Measurements from ENCODE around the gene PRKD2.

Gene PRKD2

DNA sequence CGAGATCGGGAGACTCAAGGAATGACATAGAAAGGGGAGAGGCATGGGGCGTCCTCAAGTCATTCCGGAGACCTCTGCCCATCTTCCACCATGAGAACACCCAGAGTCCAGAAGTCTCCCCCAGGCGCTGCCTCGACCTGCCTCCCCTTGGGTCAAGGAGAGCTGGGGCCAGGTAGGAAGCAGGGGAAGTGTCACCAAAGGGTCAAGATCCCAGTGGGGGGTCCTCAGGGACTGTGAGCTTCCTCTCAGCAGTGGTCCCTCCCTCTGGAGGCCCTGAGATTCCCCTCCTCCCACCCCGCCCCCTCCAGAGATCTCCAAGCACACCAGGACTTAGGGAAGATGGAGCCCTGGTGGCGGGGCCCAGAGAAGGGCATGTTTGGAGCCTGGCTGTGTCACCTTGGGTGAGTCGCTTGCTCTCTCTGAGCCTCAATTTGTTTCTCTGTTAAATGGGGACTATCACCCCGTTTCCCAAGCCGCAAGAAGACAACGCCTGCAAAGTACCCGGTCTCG lies 56.9 kb downstream of the PRKD2 start:
- DNase-seq = no peak

DNA sequence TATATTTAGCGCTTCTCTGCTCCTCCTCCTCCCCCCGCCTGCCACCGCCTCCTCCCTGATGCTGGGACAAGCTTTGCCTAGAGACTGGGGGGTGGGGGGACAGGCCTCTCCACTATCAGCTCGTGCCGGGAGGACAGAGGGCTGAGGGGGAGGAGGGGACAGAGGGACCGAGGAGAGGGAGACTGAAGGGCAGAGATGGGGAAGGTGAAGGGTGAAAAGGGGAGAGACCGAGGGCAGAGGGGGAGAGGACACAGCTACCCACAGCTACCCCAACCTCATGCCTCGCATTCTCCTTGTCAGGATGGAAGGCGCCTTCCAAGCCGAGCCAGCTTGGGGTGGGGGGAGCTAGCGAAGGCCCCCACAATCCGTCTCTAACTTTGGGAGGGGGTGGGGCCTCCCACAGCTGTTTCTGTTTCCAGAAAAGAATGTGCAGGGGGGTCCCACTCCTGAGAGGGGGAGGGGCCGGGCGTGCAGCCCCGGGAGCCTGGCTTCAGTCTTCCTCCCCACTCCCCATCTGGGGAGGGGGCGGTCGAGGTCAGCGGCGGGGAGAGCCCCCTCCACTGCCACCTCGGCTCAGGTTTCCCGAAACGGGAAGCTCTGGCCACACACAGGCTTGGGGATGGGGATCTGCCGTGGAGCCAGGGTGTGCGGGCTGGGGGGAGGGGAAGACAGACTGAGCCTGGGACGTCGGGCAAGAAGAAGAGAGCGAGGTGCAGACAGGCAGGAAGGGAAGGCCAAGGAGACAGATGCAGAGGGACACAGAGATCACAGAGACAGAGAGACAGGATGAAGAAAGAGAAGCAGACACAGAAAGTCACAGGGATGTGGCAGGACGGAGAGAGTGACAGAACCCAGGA lies 57.5 kb downstream of the PRKD2 start:
- no peak for DNase-seq

DNA sequence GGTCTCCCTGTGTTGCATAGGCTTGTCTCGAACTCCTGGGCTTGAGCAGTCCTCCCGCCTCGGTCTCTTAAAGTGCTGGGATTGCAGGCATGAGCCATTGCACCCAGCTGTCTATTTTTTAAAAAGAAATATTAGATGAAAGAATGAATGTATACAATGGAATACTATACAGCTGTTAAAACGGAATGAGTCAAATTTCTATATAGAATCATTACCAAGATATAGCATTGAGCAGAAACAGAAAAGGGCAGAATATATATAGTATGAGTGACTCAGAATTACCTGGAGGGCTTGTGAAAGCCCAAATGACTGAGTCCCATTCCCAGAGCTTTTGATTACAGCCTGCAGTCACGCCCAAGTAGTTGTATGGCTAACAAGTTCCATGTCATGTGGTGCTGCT lies 60.4 kb downstream of the PRKD2 start:
- DNase-seq = no peak

DNA sequence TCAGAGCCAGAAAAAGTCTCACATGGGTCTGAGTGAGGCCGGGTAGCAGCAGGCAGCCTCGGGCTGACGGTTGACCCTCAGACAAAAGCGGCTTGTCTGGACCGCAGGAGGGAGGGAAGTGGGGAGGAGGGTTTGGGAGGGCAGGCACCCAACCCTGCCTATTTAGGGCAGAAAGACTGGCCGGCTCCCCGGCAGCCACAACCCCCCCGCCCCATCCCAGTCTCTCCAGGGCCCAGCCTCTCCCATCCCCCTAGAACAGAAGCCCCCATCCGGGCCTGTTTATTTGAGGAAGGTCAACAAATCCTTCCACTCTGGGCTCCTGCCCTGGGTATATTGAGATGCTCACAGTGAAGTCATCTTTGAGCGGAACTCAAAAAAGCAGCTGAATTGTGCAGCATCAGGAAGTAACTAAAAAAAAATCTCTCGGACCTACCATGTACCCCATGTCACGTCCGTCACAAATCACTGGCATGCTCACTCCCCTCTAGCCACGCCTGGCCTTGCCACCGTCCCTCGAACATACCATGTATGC lies 62.2 kb downstream of the PRKD2 start:
- no peak for DNase-seq

DNA sequence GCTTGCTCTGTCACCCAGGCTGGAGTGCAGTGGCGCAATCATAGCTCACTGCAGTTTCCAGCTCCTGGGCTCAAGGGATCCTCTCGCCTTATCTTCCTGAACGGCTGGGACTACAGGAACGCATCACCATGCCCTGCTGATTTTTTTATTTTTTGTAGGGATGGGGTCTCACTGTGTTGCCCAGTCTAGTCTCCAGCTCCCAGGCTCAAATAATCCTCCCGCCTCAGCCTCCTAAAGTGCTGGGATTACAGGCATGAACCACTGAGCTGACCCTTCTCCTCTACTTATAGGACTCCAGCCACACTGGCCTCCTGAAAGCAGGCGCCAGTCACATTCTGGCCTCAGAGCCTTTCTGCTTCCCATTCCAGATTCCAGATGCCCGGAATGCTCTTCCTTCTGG lies 66.5 kb downstream of the PRKD2 start:
- DNase-seq = no peak

DNA sequence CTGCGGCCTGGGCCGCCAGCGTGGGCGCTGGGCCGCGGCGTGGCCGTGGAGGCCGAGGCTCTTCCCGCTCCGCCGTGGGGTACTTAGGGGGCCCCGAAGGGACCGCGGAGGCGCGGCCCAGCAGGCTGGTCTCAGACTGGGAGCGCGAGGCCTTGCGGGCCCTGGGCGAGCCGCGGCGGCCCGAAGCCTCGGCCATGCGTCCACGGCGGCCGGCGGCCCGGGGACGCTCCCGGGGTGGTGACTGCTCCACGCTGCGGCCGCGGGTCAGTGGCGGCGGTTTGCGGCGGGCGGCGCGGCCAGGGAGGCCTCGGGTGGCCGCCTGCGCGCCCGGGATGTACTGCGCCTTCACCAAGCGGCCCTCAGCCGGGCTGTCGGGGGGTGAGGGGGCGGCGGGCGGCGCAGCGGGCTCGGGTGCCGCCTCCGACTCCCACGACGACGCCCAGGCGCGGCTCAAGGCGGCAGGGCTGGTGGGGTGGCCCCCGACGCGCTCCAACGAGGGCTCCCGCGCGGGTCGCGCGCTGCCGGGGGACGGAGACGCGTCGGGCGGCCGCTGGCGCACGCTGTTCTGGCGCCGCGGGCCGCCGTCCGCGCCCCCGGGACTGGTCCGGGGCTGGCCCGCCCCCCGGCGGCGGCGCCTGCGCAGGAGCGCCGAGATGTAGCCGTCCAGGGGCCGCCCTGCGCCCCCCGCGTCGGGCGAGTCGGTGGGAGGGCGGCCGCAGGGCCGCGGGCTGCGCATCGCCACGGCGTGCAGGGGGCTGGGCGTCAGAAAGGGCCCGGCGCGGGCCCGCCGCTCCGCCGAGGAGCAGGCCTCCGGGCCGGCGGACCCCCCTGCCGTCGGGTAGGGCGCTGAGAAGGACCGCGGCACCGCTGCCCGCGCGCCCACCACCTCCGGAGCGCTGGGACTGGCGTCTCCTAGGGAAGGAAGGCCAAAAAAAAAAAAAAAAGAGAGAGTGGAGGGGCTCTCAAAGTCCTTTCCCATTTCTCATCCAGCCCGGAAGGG lies 67.7 kb downstream of the PRKD2 start:
- no peak for DNase-seq

DNA sequence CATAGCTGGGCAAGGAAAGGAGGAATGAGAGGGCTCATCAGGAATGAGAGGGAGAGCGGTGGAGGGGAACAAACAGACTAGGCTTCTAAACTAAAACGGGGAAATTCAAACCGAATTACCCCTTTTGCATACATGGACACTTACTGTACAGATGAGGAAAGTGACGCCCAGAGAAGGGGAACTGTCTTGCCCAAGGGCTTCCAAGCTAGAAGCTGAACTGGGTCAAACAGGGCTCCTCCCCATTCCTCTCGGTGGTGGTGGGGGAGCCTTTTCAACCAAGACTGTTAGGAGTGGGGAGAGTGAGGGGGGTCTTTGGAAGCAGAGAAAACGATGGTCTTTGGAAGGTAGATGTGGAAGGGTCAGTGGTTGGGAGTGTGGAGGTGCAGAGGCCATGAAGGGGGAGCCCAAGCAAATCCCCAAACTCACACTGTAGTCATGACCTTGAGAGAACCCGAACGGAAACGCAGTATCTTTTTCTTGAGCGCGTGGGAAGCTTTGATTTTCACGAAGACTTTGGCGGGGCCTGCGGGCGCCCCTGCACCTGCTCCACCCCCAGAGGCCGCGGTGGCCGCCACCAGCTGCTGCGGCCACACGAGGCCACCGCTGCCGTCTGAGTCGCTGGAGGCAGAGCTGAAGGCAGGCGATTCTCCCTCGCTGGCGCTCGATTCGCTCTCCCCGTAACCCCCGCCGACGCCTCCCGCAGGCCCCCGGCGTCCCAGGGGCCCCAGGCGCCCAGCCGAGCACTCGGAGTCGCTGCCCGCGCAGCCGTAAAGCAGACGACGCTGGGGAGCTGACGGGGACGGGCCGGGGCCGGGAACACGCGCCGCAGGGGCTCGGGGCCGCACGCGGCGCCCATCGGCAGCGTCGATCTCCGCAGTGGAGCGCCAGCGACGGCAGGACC lies 68.6 kb downstream of the PRKD2 start:
- no peak for DNase-seq

DNA sequence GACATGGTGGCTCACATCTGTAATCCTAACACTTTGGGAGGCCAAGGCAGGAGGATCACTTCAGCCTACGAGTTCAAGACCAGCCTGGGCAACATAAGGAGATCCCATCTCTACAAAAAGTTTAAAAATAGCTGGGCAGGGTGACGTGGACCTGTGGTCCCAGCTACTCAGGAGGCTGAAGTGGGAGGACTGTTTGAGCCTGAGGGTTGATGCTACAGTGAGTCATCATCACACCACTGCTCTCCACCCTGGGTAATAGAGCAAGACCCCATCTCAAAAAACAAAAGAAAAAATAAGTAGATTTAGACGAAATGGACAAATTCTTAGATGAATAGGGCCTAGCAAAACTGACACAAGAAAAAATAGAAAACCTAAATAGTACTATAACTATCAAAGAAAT lies 70.5 kb downstream of the PRKD2 start:
- DNase-seq = no peak

DNA sequence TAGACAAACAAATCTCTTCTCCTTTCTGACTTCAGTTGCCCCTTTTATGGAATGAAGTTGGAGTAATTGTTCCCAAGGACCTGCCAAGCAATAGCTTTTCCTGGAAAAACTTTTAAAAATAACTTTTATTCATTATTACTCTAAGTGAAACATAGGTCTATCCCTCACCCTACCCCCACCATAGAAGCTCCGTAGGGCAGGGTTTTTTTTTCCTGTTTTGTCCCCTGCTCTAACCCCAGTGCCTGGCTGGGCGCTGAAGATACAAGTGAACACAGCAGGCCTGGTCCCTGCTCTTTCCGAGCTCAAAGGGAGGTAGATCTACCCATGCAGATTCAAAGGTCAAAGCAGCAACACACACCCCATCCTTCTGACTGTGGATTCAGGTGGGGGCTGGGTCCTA lies 72.2 kb downstream of the PRKD2 start:
- no peak for DNase-seq

DNA sequence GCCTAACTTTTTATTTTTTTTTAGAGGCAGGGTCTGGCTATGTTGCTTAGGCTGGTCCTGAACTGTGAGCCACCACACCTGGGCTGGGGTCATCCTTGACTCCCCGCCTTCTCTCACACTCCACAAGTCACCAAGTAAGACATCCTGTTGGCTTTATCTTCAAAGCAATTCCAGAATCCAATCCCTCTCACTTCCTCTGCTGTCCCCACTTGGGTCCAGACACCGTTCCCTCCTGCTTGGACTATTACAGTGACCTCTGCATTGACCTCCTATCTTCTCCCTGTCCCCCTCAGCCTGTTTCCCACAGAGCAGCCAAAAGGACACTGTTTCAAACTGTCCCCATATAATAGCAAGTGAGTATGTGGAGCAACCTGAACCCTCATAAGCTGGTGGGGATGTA lies 76.3 kb downstream of the PRKD2 start:
- no peak for DNase-seq

DNA sequence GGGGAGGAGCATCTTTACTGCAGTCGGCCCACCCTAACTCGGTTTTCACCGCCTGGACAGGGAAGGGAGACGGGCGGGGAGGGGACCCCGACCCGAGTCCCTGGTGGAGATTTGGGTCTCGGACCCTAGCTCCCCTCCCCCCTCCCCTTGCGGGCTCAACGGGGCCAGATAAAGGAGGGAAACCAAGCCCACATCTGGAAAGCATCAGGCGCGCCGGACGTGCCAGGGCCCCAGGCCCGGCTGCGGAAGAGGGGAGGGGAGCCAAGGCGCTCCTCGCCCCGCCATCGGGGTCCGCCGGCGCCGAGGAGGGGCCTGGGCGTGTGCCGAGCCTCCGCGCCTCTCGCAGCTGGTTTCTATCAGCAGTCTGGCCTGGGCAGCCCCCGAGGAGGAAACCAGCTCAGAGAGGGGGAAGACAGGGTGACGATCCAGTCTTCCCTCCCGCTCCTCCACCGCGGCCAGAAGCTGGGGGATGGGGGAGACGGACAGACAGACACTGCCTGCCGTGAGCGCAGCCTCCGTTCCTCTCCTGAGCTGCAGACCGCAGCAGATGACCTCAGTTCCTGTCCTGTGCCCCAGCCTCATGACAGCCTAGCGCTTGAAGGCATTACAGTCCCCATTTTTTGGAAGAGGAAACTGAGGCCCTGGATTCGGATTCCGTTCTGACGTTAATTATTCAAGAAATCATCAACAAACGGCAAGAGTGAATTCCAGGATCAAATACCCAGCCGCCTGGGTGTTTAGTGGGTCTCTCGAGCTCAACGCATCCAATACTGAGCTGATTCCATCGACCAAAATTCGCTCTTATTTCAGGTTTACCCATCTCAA lies 77.3 kb downstream of the PRKD2 start:
- DNase-seq = no peak

DNA sequence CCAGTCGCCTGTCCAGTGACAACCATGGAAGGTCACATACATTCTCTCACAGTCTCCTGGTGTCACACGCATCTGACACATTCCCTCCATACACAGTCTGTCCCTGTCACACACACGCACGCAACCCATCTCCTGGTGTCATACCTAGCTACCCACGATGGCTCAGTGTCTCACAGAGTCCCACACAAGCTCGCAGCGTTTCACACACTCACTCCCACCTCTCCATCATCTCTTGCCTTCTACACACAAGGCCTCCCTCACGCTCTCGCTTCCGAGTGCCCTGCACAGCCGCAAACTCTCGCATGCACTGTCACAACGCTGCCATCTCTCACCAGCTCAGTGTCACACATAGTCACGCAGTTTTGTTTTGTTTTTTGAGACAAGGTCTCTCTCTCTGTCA lies 79.7 kb downstream of the PRKD2 start:
- DNase-seq = no peak

DNA sequence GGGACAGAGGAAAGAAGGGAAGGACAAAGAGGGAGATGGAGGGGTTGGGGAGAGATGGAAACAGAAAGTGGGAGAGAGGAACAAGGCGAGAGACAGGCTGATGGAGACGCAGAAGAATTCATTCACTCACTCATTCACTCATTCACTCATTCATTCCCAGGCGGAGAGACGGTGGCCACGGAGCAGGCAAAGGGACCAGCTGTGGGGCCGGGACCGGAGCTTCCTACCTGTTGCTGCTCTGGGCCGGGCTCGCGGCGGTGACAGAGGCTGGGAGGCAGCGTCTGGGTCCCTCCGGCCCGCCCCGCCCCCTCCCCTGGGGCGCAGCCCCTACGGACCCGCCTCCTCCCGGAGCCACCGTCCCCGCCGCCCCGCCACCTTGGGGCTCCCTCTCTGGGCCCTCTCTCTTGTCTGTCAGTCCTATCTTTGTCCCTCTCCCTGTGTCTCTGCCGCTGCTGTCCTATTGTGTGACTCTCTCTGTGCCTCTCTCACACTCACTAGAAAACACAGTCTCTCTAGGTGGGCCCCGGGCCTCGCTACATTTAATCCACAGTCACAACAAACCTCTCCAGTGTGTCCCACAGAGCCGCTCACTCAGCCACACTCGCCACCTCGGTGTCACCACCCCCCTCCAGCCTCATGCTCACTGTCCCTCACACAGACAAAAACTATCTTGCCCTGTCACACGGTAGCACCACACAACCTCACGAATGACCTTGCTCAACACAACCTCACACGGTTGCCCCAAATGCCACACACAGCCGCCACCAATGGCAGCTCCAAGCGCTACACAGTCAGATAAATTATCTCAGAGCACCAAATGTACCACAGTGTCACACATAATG lies 80.8 kb downstream of the PRKD2 start, which contains the start of gene GNG8:
Gene GNG8 (minus strand): TSS at position 283 of the 842 bp plus-strand sequence. CDS start 1,520 bp downstream, outside the sequence.
- no peak for DNase-seq

DNA sequence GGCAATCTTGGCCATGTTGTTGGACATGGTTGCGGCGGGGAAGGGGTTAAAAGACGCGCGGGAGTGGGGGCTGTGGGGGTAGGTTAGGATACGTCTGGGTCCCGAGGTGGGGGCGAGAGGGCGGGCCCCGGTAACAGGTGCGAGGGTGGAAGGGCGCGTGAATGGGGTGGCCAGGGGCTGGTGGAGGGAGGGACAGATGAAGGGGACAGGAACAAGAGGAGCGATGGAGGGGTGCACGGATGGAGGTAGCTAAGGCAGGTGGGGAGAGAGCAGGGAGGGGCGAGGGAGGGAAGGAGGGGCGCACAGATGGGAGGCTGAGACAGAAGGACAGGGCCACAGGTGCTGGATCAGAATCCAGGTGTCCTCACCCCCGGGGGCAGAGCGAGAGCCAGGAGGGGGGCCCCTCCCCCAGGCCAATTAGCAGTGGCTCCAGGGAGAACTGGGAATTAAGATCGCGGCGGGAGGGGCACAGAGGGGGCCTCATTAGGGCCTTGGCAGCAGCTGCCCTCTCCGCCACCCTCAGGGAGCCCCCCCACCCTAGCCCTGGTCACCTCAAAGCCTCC lies 82.2 kb downstream of the PRKD2 start:
- no peak for DNase-seq

DNA sequence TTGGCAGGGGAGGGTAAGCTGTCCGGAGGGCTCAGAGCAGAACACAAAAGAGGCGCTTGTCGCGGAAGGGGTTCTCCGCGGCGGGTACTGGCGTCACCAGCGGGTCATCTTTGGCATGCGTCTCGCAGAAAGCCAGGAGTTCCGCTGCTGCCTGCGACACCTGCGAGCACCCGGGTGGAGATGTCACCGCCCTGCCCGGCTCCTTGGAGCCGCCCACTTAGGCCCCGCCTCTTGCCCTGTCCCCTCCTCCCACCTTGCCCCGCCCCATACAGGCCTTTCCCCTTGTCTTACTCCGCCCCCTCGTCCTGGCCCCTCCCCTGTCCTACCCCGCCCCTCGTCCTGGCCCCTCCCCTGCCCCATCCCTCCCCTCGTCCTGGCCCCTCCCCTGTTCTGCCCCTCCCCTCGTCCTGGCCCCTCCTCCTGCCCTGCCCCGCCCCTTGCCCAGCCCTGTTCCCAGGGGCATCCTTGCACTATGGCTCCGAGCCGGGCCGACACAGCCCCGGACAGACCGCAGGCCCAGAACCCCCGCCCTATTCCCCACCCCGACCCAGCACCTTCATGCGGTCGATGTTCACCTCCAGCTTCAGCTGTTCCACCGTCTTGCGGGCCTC lies 82.8 kb downstream of the PRKD2 start:
- DNase-seq = peak; percentile 92

DNA sequence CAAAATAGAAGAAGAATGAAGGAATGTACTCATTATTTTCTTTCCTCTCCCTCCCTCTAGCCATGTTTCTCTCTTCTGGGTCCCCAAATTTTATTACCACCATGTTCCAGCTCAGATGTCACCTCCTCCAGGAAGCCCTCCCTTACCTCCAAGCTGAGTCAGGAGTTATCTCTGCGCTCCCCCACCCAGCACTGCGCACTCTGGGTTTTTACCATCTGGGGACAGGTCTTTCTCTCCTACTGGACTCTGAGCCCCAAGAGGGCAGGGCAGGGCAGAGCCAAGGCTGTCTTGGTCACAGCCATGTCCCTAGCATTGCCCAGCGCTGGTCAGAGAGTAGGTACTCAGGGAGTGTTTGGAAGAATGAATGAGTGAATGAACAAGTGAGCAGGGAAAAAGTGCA lies 83.8 kb downstream of the PRKD2 start:
- no peak for DNase-seq

DNA sequence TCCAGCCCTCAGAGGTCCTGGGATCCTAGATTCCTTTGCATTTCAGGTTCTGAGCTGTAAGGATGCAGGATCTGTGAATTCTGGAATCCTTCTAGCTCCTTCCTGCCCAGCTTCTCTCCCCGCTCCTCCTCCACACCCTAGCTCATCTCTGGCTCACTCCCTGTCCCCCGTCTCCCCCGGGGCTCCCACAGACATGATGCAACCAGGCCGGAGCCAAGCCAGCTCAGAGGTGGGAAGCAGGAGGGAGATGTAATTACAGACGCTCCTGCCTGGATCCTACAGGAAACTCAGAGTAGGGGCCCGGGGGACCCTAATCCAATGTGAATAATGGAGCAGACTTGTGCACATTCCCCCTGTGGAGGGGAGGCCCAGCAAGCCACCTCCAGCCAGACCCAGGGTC lies 85.4 kb downstream of the PRKD2 start:
- no peak for DNase-seq

DNA sequence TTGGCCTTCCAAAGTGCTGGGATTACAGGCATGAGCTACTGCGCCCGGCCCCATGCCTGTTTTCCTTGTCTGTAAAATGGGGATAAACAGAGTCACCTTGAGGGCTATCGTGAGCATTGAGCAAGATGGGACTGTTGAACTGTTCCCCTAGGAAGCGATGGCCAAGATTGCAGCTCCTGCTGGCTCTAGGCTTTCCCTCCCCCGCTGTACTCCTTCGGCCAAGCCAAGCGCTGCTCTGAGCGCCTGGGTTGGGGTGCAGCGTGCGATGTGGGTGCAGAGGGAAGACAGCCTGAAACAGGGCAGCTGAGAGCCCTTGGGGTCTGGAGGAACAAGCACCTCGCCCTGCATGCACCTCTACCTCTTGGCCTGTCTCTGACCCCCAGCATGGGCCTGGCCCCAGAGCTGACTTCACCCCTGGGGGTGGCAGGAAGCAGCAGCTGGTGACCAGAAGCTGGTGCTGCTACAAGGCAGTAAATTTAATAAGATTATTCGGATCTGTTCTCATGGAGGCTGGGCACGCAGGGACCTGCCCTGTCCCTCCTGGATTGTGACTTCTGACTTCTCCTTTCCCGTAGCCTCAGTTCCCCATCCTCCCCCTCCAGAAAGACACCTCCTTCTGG lies 86.2 kb downstream of the PRKD2 start:
- DNase-seq = no peak

DNA sequence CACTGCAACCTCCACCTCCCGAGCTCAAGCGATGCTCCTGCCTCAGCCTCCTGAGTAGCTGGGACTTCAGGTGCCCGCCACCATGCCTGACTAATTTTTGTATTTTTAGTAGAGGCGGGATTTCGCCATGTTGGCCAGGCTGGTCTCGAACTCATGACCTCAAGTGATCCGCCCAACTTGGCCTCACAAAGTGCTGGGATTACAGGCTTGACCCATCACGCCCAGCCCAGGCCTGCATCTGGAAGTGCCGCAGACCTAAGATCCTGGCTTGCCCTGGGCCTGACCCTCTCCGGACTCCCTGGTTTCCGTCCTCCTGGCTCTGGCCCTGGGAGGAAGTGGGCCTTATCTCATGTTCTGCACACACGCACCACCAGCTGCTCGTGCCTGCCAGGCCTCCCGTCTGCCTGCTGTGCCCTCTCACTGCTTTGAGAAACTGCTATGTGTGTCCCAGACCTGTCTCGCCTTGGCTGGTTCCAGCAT lies 87.3 kb downstream of the PRKD2 start:
- no peak for DNase-seq

All from activated CD8-positive, alpha-beta memory T cell treated with anti-CD3 and anti-CD28 coated beads, Interleukin-2, amount 50 U/mL, for 4 hours (primary cell).